DMS53 treated with DMSO at 0.1 percent for 48 hours (cell line): Measurements from ENCODE around the gene GRK4.
"Not testable (repeated sequence)": the region's sequence is repeated elsewhere in the genome, so short reads cannot be mapped to it uniquely, and the experiment has no call there.

ENCODE experiments used
- DNase-seq: peaks from one replicate; lab custom pipeline; 2025; ENCODE audit not compliant: unreplicated experiment; lab: John Stamatoyannopoulos, UW

Gene GRK4

DNA sequence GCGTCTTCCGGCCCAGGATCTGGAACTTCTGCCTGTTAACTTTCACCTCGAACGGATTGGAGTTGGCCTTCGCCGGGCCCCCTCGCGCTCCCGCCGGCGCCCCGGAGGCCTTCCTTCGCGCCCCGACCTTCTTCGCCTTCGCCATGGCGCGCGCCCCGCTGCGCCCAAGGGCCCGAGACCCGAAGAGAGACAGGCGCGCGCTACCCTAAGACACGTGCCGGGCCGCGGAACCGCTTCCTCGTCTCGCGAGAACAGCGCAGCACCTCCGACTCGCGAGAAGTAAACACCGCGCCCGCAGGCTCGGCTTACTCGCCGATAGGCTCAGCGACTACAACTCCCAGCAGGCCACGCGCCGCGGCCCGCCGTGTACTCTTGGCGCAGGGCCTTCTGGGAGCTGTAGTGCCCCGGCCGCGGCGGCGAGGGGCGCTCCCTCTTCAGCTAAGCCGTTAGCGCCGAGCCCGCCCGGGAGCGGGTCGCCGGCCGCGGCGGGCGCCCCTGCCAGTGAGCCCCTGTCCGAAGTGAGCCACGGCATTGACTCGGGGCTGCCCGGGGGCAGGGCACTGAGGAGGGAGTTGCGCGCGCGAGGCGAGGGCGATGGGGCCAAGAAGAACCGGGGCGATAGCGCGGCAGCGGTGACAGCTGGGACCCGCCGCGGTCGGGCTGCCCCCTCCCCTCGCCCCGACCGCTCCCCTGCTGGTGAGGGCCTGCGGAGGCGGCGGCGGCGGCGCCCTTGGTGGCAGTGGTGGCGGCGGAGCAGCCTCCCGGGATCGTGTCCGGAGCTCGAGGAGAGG lies at the start of gene GRK4, which contains the start of gene NOP14:
GRK4 (plus strand) TSS at position 397 of the 791 bp plus-strand sequence. CDS start 500 bp downstream, outside the sequence.
NOP14 (minus strand) TSS at position 232 of the 791 bp plus-strand sequence; CDS start at position 145, 87 bp downstream.
- DNase-seq: peak; percentile 99

DNA sequence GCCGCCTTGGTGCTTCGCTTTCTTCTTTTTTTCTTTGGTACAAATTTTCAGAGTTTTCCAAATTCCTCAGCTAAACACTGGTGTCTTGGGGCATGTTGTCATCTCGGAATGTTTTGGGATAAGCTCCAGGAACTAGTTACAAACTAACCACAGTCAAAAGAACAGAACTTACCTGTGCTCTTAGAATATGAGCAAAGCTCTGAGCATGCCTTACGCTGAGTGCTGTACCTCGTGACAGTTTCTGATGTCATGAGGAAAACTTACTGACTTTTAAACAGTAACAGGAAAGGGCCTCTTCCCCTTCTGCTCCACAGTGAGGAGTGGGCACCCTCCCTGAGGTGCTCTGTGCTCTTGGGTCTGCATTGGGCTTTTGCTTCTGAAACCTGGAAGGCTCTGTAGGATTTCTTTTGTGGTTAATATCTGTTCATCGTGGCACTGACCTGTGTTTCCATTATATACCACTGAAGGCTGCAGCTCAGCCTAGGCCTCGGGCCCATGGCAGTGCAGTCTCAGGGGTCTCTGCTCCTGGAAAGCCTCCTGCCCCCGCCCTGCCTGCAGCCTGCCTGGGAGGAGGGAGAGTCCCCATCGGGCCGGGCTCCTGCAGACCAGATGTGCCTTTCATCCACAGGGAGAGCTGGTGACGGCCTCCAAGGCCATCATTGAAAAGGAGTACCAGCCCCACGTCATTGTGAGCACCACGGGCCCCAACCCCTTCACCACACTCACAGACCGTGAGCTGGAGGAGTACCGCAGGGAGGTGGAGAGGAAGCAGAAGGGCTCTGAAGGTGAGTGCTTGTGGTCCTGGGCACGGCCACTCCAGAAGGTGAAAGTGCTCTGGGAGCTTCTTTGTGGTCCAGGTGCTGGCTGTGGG lies 48.9 kb upstream of the GRK4 start:
- no peak for DNase-seq

DNA sequence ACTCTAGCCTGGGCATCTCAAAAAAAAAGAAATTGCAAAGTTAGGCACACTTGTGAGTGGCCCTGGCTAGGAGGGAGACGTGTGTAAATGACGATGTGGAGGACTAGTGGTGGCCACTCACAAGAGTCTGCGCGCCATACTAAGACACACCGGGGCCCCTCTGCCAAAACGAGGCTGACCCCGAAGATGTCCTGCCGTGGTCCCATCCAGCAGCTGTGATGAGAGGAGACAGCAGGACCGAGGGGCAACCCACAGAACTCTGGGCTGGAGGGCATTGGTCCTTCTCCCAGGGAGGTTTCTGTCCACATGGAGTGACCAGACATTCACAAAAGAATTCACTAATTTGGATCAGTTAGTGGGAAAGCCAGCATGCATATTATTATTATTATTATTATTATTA lies 47.6 kb upstream of the GRK4 start:
- no peak for DNase-seq

DNA sequence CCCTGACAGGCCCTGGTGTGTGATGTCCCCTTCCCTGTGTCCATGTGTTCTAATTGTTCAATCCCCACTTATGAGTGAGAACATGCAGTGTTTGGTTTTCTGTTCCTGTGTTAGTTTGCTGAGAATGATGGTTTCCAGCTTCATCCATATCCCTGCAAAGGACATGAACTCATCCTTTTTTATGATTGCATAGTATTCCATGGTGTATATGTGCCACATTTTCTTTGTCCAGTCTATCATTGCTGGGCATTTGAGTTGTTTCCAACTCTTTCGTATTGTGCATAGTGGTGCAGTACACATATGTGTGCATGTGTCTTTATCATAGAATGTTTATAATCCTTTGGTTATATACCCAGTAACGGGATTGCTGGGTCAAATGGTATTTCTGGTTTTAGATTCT lies 46.7 kb upstream of the GRK4 start:
- DNase-seq: not testable (repeated sequence)

DNA sequence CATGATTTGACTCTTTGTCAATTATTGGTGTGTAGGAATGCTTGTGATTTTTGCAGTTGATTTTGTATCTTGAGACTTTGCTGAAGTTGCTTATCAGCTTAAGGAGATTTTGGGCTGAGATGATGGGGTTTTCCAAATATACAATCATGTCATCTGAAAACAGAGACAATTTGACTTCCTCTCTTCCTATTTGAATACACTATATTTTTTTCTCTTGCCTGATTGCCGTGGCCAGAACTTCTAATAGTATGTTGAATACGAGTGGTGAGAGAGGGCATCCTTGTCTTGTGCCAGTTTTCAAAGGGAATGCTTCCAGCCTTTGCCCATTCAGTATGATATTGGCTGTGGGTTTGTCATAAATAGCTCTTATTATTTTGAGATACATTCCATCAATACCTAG lies 45.1 kb upstream of the GRK4 start:
- not testable (repeated sequence) for DNase-seq

DNA sequence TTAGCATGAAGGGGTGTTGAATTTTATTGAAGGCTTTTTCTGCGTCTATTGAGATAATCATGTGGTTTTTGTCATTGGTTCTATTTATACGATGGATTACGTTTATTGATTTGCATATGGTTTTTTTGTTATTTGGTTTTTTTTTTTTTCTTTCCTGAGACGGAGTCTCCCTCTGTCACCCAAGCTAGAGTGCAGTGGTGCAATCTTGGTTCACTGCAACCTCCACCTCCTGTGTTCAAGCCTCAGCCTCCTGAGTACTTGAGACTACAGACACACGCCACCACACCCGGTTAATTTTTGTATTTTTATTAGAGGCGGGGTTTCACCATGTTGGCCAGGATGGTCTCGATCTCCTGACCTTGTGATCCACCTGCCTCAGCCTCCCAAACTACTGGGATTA lies 44.7 kb upstream of the GRK4 start:
- not testable (repeated sequence) for DNase-seq

DNA sequence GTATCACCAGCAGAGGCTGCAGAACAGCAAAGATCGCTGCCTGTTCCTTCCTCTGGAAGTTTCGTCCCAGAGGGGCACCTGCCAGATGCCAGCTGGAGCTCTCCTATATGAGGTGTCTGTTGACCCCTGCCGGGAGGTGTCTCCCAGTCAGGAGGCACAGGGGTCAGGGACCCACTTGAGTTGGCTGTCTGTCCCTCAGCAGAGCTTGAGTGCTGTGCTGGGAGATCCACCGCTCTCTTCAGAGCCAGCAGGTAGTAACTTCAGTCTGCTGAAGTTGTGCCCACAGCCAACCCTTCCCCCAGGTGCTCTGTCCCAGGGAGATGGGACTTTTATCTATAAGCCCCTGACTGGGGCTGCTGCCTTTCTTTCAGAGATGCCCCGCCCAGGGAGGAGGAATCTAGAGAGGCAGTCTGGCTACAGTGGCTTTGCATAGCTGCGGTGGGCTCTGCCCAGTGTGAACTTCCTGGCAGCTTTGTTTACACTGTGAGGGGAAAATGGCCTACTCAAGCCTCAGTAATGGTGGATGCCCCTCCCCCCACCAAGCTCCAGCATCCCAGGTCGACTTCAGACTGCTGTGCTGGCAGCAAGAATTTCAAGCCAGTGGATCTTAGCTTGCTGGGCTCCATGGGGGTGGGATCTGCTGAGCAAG lies 40.8 kb upstream of the GRK4 start:
- not testable (repeated sequence) for DNase-seq

DNA sequence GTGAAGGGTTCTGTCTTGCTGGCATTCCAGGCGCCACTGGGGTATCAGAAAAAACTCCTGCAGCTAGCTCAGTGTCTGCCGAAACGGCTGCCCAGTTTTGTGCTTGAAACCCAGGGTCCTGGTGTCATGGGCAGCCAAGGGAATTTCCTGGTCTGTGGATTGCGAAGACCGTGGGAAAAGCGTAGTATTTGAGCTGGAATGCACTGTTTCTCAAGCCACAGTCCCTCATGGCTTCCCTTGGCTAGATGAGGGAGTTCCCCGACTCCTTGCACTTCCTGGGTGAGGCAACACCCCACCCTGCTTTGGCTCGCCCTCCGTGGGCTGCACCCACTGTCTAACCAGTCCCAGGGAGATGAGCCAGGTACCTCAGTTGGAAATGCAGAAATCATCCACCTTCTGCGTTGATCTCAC lies 40.2 kb upstream of the GRK4 start:
- DNase-seq: no peak

DNA sequence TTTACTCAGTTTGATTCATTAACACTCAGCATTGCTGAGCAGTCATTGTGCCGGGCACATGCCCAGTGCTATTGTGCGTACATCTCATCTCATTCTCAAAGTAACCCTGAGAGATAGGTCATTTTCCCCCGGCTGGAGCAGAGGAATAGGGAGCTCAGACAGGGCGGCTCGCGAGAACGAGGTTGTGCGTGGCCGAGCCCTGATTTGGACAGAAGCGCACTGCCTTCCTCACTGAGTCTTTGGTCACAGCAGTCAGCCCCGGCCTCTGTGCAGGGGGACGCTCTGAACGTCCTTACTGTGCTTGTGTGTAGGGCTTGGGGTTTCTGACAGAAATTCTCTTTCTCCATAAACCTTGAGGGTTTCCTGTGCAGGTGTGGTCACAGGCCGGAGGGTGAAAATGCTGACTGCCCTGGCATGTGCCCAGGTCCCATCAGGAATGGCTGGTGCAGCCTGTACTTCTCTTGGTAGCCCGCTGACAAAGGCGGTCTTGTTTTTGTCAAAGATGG lies 39.6 kb upstream of the GRK4 start:
- DNase-seq: no peak

DNA sequence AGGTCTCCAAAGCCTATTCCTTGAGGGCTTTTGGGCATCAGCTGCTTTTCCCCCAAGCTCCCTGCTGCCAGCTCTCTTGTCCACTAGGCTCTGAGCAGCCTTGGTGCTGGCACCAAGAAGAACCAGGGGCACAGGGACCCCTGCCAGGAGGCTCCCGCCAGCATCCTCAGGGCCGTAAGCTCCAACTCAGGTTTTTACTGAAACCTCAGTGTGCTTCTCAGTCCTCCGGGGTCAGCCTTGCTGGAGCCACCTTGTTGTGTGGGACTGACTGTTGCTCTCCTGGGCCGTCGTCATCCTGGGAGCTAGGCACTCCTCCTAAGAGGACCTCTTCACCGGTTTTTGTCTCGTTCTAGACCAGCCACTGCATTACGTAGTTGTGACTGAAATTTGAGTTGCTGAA lies 39.1 kb upstream of the GRK4 start:
- DNase-seq: no peak

DNA sequence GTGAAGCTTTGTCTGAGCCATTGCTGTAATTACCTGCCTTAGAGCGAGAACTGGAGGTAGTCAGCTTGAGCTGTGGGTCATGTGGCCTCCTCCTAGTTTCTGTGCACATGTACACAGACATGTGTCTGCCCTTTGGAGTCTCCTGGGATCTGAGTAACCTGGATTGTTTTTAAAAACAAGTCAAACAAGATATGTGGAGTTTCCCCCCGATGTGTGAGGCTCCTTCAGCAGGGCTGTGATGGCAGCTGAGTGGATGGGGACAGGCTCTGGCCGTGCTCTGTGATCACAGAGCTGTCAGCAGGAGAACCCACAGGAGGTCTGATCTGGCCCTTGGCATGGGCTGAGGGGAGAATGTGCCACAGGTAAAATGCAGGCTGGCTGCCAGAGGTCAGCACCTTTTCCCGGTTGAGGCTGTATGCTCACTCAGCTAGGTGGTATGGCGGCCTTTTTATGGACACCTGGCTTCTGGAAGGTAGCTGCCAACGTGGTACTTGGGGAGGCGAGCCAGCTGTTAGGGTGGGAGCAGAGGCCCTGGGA lies 38.5 kb upstream of the GRK4 start:
- no peak for DNase-seq

DNA sequence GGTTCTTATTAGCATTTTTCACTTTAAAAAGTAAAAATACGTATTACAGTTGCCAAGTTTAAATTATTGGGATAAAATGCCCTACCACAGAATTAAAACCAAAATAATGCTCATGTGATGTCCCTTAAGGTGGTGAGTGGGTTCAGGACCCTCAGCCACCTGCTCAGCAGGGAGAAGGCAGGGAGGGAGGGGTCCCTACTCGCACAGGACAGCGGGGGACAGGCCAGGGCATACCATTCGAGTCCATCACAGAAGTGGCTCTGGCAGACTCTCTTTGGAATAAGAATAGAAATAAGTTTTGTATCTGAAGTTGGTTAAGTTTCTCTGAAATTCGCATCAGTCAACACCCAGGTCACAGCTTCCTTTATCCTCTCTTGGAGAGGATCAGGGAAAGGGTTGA lies 37.9 kb upstream of the GRK4 start:
- no peak for DNase-seq

DNA sequence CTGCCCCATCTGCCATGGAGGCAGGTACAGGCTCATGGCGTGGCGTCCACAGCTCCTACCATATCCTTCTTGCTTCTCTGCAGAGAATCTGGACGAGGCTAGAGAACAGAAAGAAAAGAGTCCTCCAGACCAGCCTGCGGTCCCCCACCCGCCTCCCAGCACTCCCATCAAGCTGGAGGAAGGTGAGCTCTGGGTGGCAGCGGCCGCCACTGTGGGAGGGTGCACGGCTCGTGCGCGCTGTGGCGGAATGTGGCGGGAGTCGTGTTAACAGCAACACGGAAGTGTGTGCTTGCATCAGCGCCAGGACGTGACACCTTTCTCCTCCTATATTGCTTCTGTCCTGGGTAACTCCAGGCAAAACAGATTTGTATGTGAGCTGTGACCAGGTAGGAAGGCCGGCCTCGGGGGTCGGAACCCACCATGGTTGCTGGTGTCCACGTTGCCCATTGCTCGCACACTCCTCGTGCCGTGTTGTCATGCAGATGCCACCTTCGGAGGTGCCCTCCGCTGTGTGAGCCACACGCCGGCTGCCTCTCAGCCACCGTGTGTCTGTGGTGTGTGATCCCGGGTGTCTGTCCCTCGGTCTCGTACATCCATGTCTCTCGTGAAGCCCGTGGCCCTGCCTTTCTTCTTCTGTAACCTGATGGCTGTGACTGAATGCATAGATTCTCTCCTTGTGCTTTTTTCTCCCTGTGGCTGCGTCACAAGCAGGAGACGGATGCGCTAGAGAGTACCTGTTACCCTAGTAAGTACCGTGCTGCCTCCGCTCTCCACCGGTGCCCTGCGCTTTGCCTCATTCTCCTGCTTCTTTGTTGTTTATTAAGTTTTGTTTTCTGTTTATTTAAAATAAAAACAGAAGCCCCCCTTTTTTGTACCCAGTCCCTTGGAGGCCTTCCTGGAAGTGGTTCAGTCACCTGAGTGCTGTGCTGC lies 37.2 kb upstream of the GRK4 start:
- no peak for DNase-seq

DNA sequence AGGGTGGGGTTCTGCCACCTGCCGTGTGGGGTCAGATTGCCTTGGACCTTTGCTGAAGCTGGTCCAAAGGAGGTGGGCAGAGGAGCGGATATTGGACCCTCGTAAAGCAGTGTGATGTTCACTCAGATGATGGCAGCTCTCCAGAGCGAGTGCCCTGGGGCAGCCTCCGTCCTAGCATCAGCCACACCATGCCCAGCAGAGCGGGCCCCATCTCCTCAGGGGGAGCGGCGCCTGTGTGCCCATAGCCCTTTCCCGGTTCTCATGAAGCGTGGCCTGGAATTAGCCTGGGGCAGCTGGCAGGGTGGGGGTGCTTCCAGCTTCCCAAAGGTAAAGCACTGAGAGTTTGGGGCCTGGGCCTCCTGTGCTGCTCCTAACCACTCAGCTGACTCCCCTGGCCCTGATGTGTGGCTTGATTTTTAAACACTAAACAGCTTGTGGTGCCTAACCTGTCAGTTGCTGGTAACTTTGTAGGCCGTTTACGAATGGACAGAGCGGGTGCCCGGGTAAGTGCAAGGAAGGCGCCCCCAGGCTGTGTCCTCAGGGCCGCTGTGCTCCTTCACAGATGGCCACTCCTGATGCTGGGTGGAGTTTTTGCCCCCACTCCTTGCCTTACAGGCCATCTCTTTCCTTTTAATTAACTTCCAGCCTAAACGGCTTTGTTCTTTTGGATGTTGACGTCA lies 36.2 kb upstream of the GRK4 start:
- DNase-seq: no peak

DNA sequence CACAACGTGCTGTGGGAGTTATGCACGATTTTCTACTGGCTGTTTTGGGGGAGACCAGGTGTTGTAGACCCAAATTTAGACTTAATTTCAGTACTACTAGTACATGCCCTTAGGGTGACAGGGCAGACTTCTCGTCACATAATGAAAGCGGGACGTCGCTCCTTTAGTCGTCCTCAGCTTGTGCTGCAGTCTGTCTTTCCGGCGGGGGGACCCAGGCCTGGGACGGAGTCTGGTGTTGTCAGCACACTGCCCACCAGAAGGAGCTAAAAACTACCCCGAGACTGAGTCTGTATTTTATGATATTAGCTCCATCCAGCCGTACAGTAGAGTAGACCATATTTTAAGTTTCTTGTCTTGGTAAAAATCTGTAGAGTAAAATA lies 35.7 kb upstream of the GRK4 start:
- DNase-seq: no peak

DNA sequence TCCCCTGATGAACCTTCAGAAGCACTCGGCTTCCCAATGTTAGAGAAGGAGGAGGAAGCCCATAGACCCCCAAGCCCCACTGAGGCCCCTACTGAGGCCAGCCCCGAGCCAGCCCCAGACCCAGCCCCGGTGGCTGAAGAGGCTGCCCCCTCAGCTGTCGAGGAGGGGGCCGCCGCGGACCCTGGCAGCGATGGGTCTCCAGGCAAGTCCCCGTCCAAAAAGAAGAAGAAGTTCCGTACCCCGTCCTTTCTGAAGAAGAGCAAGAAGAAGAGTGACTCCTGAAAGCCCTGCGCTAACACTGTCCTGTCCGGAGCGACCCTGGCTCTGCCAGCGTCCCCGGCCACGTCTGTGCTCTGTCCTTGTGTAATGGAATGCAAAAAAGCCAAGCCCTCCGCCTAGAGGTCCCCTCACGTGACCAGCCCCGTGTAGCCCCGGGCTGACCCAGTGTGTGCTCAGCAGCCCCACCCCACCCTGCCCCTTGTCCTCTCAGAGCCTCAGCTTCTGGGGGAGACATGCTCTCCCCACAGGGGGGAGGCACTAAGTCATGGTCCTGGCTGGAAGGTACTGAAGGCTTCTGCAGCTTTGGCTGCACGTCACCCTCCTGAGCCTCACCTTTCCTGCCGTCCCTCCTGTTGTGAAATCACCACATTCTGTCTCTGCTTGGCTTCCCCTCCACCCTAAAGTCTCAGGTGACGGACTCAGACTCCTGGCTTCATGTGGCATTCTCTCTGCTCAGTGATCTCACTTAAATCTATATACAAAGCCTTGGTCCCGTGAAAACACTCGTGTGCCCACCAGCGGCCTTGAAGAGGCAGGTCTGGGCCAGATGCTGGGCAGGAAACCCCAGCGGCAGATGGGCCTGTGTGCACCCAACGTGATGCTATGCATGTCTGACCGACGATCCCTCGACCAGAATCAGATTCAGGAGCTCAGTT lies 34.9 kb upstream of the GRK4 start:
- DNase-seq: no peak

DNA sequence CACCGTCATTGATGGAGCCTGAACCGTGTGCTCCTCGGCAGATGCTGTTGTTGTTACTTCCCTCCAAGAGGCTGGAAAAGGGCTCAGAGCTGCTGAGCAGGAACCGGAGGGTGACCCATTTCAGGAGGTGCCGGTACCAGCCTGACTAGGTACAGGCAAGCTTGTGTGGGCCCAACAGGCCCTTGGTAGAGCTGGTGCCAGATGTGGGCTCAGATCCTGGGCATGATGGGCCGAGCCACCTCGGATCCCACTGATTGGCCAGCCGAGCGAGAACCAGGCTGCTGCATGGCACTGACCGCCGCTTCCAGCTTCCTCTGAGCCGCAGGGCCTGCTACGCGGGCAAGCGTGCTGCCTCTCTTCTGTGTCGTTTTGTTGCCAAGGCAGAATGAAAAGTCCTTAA lies 33.9 kb upstream of the GRK4 start:
- no peak for DNase-seq

DNA sequence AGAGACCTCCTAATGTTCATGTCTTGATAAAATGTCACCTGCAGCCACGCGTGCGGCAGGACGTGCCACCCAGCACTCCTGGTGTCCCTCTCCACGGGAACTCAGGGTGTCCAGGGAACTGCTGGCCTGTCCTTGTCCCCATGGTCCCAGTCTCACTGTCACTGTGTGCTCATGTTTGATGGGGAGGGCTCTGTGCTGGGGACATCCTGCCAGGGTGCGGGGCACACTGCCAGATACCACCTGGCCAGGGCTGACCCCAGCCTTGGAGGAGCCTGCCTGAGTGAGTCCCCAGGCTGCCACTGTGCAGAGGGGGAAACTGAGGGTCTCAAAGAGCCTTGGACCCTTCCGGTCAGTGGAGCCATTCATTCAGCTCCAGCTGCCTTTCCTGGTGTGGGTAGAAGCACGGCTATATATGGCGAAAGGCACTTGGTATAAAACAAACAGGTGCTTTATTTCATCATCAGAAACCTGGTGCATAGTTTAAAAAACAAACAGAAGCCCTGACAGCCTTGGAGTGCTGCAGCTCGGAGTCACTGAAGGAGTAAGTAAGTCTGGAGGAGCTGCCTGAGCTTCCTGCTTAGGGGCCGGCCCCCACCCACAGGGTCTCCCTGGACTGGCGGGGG lies 33.1 kb upstream of the GRK4 start:
- peak; percentile 96 for DNase-seq
